ENCODE data around the gene DOLPP1. TPM values are rescaled to one million over a fixed set of nuclear protein-coding genes. Genes with fewer than 3 reads are reported as not detected.
"Not testable (repeated sequence)": the region's sequence is repeated elsewhere in the genome, so short reads cannot be mapped to it uniquely, and the experiment has no call there.

Gene DOLPP1, protein sequence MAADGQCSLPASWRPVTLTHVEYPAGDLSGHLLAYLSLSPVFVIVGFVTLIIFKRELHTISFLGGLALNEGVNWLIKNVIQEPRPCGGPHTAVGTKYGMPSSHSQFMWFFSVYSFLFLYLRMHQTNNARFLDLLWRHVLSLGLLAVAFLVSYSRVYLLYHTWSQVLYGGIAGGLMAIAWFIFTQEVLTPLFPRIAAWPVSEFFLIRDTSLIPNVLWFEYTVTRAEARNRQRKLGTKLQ
- polyA plus RNA-seq (2012; ENCODE audit: low read depth, missing spikeins): 6.5 TPM

DNA sequence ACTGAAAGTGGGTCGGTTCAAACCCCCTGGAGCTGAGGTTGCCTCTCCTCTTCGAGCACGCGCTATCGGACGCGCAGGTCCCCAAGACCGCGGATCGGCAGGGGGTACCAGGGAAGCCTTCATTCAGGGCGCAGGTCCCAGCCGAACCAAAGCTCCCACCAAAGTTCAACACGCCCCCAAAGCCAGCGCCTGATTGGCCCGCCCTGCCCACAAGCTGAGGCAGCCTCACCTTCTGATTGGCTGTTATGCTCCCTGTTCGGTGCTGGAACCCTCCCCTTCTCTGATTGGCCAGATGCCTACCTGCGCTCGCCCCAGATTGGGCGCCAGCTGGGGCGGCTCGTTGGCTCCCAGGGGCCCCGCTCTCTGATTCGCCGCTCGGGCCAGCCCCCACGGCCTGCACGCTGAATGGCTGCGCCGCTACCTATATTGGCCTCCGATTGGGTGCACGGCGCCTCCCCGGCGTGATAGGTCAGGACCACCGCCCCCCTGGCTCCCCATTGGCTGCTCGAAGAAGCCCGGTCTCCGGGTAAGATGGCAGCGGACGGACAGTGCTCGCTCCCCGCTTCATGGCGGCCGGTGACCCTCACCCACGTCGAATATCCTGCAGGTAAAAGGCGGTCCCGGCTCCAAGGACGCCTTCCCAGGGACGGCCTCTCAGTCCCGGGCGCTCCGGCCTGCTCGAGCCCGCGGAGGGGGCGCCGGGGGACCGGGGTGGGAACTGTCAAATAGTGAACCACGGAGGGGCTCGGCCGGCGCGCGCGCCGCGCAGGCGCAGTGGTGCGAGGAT lies at the start of gene DOLPP1:
DOLPP1 (plus strand) TSS at position 511 of the 787 bp plus-strand sequence; CDS start at position 532, 21 bp downstream.
- FAIRE-seq: peak; percentile 99

DNA sequence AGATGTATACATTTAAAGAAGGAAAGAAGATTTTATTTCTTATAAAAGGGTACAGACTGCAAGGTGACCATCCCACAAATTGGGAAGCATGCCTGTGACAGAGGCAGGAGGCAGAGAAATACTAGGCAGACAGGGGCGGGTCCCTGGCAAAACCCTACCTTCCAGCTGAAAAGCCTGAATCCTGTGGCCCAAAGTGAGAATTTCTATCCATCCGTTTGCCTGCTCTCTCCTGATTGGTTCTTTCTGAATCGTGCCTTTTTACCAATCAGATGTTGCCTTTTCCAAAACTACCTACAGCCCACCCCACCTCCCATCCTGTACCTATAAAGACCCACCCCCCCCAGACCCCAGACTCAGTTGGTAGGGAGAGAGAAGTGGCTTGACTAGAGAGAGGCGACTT lies 49.4 kb upstream of the DOLPP1 start:
- FAIRE-seq (no peak), DNase-seq (ENCODE audit: insufficient read length, low spot score) (no peak)
- no peak for TF ChIP-seq PAX5 (IDR thresholded peaks at IDR 0.05; ENCODE audit: insufficient read depth, low read length, severe bottlenecking)
- TF ChIP-seq TAF1 (IDR thresholded peaks at IDR 0.05; ENCODE audit: low read depth, low read length): no peak
- no peak for TF ChIP-seq SPI1 (IDR thresholded peaks at IDR 0.05; ENCODE audit: low read depth, low read length)
- TF ChIP-seq POLR2A (IDR thresholded peaks at IDR 0.05; ENCODE audit: low read depth, low read length): no peak
- TF ChIP-seq POU2F2 (IDR thresholded peaks at IDR 0.05; ENCODE audit: low read depth, low read length): no peak
- TF ChIP-seq POLR2AphosphoS5 (IDR thresholded peaks at IDR 0.05; ENCODE audit: low read depth, low read length): no peak

More for the DNA sequence above, at the start of gene DOLPP1:
- TF ChIP-seq POLR2A (IDR thresholded peaks at IDR 0.05; ENCODE audit: low read depth, low read length) (peak; percentile 70), POLR2AphosphoS5 (IDR thresholded peaks at IDR 0.05; ENCODE audit: low read depth, low read length) (peak; percentile 78), SPI1 (IDR thresholded peaks at IDR 0.05; ENCODE audit: low read depth, low read length) (no peak), POU2F2 (IDR thresholded peaks at IDR 0.05; ENCODE audit: low read depth, low read length) (no peak), TAF1 (IDR thresholded peaks at IDR 0.05; ENCODE audit: low read depth, low read length) (peak; percentile 77), PAX5 (IDR thresholded peaks at IDR 0.05; ENCODE audit: insufficient read depth, low read length, severe bottlenecking) (no peak)
- DNase-seq (ENCODE audit: insufficient read length, low spot score): peak; percentile 100

DNA sequence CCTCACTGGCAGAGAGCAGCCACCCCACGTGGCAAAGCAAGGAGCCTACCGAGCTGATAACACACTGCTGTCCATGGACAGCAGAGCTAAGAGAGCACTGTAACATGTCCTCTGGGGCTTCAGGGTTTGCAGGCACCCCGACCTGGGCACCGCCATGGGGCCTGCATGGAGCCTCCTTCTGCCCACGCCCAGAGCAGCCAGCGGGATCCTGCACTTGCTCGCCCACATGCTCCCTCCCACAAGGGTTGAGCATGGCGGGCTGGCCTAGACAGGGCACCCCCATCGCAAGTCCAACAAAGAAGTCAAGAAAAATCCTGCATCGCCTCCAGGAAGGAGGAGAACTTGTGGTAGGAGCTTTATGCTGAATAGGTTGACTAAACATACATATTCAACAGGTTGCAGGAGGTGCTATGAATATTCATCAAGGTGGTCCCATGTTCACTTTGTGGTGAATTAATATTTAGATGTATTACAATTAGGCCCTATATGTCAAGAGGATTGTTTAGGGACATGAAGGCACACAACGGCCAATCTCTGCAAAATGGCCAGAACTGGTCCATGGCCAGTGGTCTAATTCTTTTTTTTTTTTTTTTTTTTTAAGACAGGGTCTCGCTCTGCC lies 48.3 kb upstream of the DOLPP1 start:
- TF ChIP-seq PAX5 (IDR thresholded peaks at IDR 0.05; ENCODE audit: insufficient read depth, low read length, severe bottlenecking) (no peak), SPI1 (IDR thresholded peaks at IDR 0.05; ENCODE audit: low read depth, low read length) (no peak), TAF1 (IDR thresholded peaks at IDR 0.05; ENCODE audit: low read depth, low read length) (no peak), POLR2A (IDR thresholded peaks at IDR 0.05; ENCODE audit: low read depth, low read length) (no peak), POU2F2 (IDR thresholded peaks at IDR 0.05; ENCODE audit: low read depth, low read length) (no peak), POLR2AphosphoS5 (IDR thresholded peaks at IDR 0.05; ENCODE audit: low read depth, low read length) (no peak)
- no peak for FAIRE-seq
- DNase-seq (ENCODE audit: insufficient read length, low spot score): no peak

DNA sequence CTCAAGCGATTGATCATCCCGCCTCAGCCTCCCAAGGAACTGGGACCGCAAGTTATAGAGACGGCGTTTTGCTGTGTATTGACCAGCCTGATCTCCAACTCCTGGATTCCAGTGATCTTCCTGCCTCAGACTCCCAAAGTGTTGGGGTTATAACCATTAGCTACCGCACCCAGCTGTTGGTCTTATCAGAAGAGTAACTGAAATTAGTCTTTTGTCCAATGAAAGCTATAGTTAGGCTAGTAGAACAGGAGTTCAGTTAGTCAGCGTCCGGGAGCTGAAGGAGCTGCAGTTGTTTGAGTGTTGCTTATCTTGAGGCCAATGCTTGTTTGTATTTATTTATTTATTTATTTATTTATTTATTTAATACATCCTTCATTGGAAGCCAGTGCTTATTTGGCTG lies 47.7 kb upstream of the DOLPP1 start:
- DNase-seq (ENCODE audit: insufficient read length, low spot score) (no peak), FAIRE-seq (no peak)
- TF ChIP-seq TAF1 (IDR thresholded peaks at IDR 0.05; ENCODE audit: low read depth, low read length) (no peak), SPI1 (IDR thresholded peaks at IDR 0.05; ENCODE audit: low read depth, low read length) (no peak), POLR2A (IDR thresholded peaks at IDR 0.05; ENCODE audit: low read depth, low read length) (no peak), POLR2AphosphoS5 (IDR thresholded peaks at IDR 0.05; ENCODE audit: low read depth, low read length) (no peak)

DNA sequence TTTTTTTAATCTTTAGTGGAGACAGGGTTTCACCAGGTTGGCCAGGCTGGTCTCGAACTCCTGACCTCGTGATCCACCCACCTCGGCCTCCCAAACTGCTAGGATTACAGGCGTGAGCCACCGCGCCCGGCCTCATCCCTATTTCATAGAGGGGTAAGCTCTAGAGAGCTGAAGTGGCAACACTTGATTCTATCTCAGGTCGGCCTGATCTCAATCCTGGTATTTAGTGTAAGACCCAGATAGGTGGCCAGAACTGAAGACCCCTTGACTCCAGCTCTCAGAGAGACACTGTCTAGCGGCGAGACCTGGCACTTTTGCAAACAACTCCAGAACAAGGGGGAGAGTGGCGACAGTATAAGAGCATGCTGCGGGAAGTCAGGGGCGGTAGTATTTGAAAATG lies 45.1 kb upstream of the DOLPP1 start:
- not testable (repeated sequence) for FAIRE-seq; DNase-seq (ENCODE audit: insufficient read length, low spot score)

DNA sequence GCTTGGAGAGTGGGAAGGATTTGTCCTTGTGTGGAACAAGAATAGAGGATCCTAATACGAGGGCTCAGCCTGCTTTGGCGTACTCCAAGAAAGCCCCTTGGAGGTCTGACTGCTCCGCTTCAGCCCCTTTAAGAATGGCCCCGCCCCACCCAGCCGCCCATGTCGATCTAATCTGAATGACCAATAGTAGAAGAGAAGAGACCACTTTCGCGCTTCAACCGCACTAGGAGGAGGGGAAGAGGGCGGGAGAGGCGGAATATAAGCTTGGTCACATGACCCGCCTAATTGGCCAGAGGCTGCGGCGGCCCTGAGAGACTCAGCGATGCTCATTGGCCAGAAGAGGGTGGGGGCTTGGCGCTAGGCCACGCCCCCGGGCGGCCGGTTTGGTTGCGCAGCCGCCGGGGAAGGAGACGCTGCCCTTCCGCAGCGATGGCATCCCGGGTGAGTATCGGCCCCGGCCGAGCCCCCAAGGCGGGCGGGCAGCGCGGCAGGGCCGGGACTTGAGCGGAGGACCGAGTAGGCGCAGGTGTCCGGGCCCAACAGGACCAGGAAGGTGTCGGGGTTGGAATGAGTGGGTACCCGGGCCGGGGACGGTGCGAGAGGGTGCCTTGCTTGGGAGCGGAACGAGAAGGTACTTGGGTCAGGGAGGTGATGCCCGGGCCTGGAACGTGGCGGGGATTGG lies 44.5 kb upstream of the DOLPP1 start, which contains the start of gene MIGA2:
MIGA2 (plus strand) TSS at position 386 of the 682 bp plus-strand sequence. CDS start 3,969 bp downstream, outside the sequence.
- DNase-seq (ENCODE audit: insufficient read length, low spot score) (peak; percentile 98), FAIRE-seq (peak; percentile 97)
- TF ChIP-seq POLR2A (IDR thresholded peaks at IDR 0.05; ENCODE audit: low read depth, low read length) (peak; percentile 74), PAX5 (IDR thresholded peaks at IDR 0.05; ENCODE audit: insufficient read depth, low read length, severe bottlenecking) (no peak), TAF1 (IDR thresholded peaks at IDR 0.05; ENCODE audit: low read depth, low read length) (peak; percentile 52; the same call in 1 of the 2 replicates), POLR2AphosphoS5 (IDR thresholded peaks at IDR 0.05; ENCODE audit: low read depth, low read length) (peak; percentile 44; the same call in 1 of the 2 replicates), SPI1 (IDR thresholded peaks at IDR 0.05; ENCODE audit: low read depth, low read length) (no peak), POU2F2 (IDR thresholded peaks at IDR 0.05; ENCODE audit: low read depth, low read length) (no peak; the same call in 1 of the 2 replicates)

DNA sequence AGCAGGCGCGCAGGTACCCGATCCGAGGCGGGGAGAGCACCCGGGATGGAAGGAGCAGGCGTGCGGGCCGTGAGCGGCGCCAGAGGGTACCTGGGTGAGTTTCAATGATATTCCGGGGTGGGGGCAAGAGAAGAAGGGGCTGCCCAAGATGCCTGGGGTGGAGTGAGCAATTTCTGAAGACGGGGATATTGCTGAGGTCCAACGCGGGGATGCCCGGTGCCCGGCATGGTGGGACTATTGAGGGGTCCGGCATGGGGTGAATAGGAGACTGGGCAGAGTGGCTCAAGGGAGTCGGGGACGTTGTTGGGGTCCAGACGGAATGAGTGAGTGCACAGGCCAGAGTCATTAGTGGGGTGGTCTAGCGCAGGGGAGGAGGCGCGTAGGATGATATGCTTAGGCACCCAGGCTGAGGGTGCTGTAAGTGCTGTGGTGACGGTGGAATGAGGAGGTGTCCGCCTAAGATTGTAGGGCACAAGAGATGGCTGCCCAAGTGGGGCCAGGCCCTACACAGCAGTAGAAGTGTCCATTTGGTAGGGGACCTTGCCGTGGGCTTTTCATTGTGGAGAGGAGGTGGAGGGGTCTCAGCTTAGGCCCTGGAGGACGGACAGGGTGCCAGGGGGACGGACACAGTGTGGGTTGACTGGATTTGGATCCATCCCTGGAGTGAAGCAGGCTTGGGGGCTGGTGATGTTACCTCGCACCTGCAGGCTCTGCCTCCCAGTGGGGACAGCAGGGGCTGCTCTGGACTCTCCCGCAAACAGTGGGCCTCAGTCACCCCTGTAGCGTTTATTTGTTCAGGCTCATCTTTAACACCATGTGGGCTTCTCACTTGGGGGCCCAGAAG lies 43.8 kb upstream of the DOLPP1 start:
- FAIRE-seq (no peak), DNase-seq (ENCODE audit: insufficient read length, low spot score) (no peak)
- no peak for TF ChIP-seq POU2F2 (IDR thresholded peaks at IDR 0.05; ENCODE audit: low read depth, low read length)
- no peak for TF ChIP-seq POLR2A (IDR thresholded peaks at IDR 0.05; ENCODE audit: low read depth, low read length)
- TF ChIP-seq TAF1 (IDR thresholded peaks at IDR 0.05; ENCODE audit: low read depth, low read length): no peak
- TF ChIP-seq SPI1 (IDR thresholded peaks at IDR 0.05; ENCODE audit: low read depth, low read length): no peak
- TF ChIP-seq PAX5 (IDR thresholded peaks at IDR 0.05; ENCODE audit: insufficient read depth, low read length, severe bottlenecking): no peak
- TF ChIP-seq POLR2AphosphoS5 (IDR thresholded peaks at IDR 0.05; ENCODE audit: low read depth, low read length): no peak

DNA sequence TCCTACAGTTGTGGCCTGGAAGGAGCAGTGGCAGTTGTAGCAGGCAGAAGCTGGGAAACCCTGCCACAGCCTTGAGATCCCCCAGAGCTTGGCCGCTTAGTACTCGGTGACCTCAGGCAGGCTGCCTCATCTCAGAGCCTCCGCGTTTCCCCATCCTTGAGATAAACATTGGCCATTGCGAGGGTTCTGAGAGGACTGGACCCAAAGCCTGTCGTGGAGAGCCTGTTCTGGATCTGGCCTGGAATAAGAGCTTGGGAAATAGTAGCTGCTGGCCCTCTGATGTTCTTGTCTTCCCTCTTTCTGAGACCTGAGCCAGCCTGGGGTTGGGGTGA lies 43.2 kb upstream of the DOLPP1 start:
- DNase-seq (ENCODE audit: insufficient read length, low spot score) (no peak), FAIRE-seq (no peak)
- no peak for TF ChIP-seq POU2F2 (IDR thresholded peaks at IDR 0.05; ENCODE audit: low read depth, low read length)
- no peak for TF ChIP-seq POLR2A (IDR thresholded peaks at IDR 0.05; ENCODE audit: low read depth, low read length)
- no peak for TF ChIP-seq SPI1 (IDR thresholded peaks at IDR 0.05; ENCODE audit: low read depth, low read length)
- TF ChIP-seq POLR2AphosphoS5 (IDR thresholded peaks at IDR 0.05; ENCODE audit: low read depth, low read length): no peak
- TF ChIP-seq PAX5 (IDR thresholded peaks at IDR 0.05; ENCODE audit: insufficient read depth, low read length, severe bottlenecking): no peak
- no peak for TF ChIP-seq TAF1 (IDR thresholded peaks at IDR 0.05; ENCODE audit: low read depth, low read length)
